GM21528 (cell line): ENCODE measurements around the gene PTPRH.

ENCODE experiments used
- ATAC-seq: cut with Tn5 transposase; IDR thresholded peaks from one replicate; pipeline ENCODE4 v1.9.1; 2021; ENCODE audit warnings: mild to moderate bottlenecking, moderate library complexity; ENCODE audit not compliant: unreplicated experiment, low FRiP score

Gene PTPRH

GRCh38 chr19:55137915-55138314 lies 71.4 kb downstream of the PTPRH start:
- no peak for ATAC-seq

GRCh38 chr19:55136399-55137102 lies 72.8 kb downstream of the PTPRH start:
- no peak for ATAC-seq

- ATAC-seq, result no peak
Measured at GRCh38 chr19:55134736-55135135, 74.6 kb downstream of the PTPRH start.

DNA sequence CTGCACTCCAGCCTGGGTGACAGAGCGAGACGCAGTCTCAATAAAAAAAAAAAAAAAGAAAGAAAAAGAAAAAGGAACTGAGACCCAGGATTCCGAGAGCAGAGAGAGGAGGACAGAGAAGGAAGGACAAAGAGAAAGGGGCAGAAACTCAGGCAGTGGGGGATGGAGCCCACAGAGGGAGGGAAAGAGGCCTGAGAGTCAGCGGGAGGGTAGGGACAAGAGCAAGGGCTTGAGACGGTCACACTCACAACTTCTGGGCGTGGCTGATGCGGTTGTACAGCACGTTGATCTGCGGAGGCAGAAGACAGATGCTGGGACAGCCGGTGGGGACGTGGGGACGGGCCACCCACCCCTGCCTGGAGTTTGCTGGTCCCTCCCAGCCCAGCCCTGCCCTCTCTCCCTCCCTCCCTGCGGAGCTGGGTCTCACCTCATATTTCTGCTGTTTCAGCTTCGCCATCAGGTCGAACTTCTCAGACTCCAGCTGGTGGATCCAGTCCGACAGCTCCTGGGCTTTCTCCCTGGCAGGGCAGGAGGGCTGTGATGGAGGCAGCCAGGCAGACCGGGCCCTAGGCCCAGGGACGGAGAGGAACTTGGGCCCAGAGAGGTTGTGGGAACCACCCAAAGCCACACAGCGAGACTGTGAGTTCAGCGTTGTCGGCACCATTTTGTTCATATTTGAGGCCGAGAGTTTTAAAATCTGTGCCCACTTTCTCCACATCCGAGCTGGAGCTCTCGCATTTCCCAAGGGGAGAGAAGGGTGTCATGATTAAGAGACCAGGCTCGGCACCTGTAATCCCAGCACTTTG lies 75.5 kb downstream of the PTPRH start:
- no peak for ATAC-seq

DNA sequence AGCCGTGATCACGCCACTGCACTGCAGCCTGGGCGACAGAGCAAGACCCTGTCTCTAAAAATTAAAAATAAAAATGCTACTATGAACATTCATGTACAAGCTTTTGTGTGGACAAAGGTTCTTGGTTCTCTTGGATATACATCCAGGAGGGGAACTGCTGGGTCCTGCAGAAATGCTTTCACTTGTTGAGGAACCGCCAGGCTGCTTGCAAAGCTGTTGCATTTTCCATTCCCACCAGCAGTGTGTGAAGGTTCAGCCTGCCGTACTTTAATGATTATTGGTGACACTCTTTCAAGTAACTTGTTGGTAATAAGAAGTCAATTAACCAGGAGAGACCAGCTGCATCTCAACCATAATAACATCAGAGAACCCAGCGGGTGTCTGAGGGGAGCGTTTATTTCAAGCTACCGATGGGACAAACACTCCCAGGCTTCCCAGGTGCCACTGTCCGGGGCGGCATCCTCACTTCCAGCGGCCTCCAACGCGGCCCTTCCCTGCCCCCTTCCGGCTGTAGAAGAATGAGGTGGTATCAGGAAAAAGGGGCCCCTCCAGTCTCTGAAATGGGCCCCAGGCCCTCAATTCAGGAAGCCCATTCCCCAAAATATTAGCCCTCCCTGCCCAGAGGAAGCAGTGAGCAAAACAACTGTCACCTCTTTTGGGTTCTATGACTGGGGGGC lies 76.7 kb downstream of the PTPRH start:
- no peak for ATAC-seq

DNA sequence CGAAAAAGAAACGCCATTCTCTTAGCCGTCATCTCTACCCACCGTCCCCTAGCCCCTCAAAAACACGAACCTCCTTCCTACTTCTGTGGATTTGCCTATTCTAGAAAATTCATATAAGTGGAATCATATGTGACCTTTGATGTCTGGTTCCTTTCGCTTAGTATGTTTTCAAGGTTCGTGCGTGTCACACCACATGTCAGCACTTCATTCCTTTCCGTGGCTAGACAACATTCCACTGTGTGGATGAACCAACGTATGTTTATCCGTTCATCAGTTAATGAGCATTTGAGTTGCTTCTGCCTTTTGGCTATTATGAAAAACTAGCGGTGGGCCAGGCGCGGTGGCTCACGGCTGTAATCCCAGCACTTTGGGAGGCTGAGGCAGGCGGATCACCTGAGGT lies 77.9 kb downstream of the PTPRH start:
- no peak for ATAC-seq
